ENCODE results near the gene ZBTB7C.

ZBTB7C gene

GRCh38 chr18:48164116-48164515 is 245.1 kb downstream of the ZBTB7C start:
- no peak for DNase-seq (ENCODE audit: low read depth)

- no peak for DNase-seq (ENCODE audit: low read depth)
These were observed 245.5 kb downstream of the ZBTB7C start for GRCh38 chr18:48163738-48164115.

GRCh38 chr18:48162956-48163737 is 246.0 kb downstream of the ZBTB7C start:
- DNase-seq (ENCODE audit: low read depth), result no peak

GRCh38 chr18:48161911-48162698 is 247.1 kb downstream of the ZBTB7C start:
- no peak for DNase-seq (ENCODE audit: low read depth)

GRCh38 chr18:48161191-48161910 is 247.8 kb downstream of the ZBTB7C start:
- no peak for DNase-seq (ENCODE audit: low read depth)

- no peak for DNase-seq (ENCODE audit: low read depth)
These were observed 248.6 kb downstream of the ZBTB7C start for GRCh38 chr18:48160622-48161021.

- no peak for DNase-seq (ENCODE audit: low read depth)
These were observed 249.4 kb downstream of the ZBTB7C start for GRCh38 chr18:48159816-48160215.

GRCh38 chr18:48158721-48159120 is 250.5 kb downstream of the ZBTB7C start:
- DNase-seq (ENCODE audit: low read depth), result no peak

- no peak for DNase-seq (ENCODE audit: low read depth)
These were observed 251.2 kb downstream of the ZBTB7C start for GRCh38 chr18:48157956-48158355.

GRCh38 chr18:48155856-48156255 is 253.3 kb downstream of the ZBTB7C start:
- DNase-seq (ENCODE audit: low read depth), result no peak

- no peak for DNase-seq (ENCODE audit: low read depth)
These were observed 254.4 kb downstream of the ZBTB7C start for GRCh38 chr18:48154828-48155227.

GRCh38 chr18:48153613-48154481 is 255.3 kb downstream of the ZBTB7C start:
- DNase-seq (ENCODE audit: low read depth), result no peak

- no peak for DNase-seq (ENCODE audit: low read depth)
These were observed 256.6 kb downstream of the ZBTB7C start for GRCh38 chr18:48152549-48152948.

- no peak for DNase-seq (ENCODE audit: low read depth)
These were observed 257.6 kb downstream of the ZBTB7C start for GRCh38 chr18:48151421-48152065.

- DNase-seq (ENCODE audit: low read depth), result no peak
These were observed 260.0 kb downstream of the ZBTB7C start for GRCh38 chr18:48149020-48149685.

GRCh38 chr18:48142994-48143393 is 266.2 kb downstream of the ZBTB7C start:
- no peak for DNase-seq (ENCODE audit: low read depth)

GRCh38 chr18:48142353-48142752 is 266.8 kb downstream of the ZBTB7C start:
- DNase-seq (ENCODE audit: low read depth), result no peak

- DNase-seq (ENCODE audit: low read depth), result no peak
These were observed 268.5 kb downstream of the ZBTB7C start for GRCh38 chr18:48140731-48141130.

- DNase-seq (ENCODE audit: low read depth), result no peak
These were observed 269.5 kb downstream of the ZBTB7C start for GRCh38 chr18:48139431-48140347.
